RWPE1 (cell line): ENCODE measurements around the gene ANKRD33.

Experiments
- CTCF ChIA-PET: fragments of 350-600 bp; sonication (Branson Sonifier 250); formaldehyde crosslinking; extraction: SDS; loops from one replicate; lab custom pipeline; 2021; lab: Yijun Ruan, JAX
- POLR2A ChIA-PET: fragments of 400-600 bp; formaldehyde crosslinking; extraction: SDS; loops from one replicate; lab custom pipeline; 2020; ENCODE audit warnings: antibody characterized with exemption; ENCODE audit not compliant: low non-redundant PET; lab: Yijun Ruan, JAX
- DNase-seq: peaks from one replicate; pipeline ENCODE4 v3.0.0; 2012; ENCODE audit warnings: low spot score
- H3K27ac ChIP-seq: fragments of 450-650 bp; 2 replicates; pipeline ENCODE4 v1.5.1; 2017
- TF ChIP-seq, protein P1 (sequence below): fragments of 450-650 bp; conservative IDR thresholded peaks from 2 replicates; pipeline ENCODE4 v1.5.1; 2017; ENCODE audit warnings: low read depth, mild to moderate bottlenecking

The ANKRD33 gene

DNA sequence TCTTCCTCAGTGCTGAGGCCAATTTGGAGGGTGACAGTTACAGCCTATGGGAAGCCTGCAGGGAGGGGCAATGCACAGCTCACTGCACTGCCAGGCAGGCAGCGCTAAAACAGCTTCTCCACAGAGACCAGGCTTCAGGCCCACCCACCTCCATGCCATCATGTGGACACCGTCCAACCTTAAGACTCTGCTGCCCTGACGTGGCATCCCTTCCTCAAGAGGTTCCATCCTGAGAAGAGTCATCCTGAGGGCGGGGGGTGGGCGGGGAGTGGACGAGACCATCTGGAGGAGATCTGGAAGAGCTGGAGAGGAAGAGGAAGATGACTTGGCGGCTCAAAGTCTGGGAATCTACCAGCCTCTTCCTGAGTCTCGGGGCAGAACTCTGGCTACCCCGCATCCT is 11.0 kb downstream of the ANKRD33 start:
- no peak for DNase-seq
- TF ChIP-seq, protein P1, sequence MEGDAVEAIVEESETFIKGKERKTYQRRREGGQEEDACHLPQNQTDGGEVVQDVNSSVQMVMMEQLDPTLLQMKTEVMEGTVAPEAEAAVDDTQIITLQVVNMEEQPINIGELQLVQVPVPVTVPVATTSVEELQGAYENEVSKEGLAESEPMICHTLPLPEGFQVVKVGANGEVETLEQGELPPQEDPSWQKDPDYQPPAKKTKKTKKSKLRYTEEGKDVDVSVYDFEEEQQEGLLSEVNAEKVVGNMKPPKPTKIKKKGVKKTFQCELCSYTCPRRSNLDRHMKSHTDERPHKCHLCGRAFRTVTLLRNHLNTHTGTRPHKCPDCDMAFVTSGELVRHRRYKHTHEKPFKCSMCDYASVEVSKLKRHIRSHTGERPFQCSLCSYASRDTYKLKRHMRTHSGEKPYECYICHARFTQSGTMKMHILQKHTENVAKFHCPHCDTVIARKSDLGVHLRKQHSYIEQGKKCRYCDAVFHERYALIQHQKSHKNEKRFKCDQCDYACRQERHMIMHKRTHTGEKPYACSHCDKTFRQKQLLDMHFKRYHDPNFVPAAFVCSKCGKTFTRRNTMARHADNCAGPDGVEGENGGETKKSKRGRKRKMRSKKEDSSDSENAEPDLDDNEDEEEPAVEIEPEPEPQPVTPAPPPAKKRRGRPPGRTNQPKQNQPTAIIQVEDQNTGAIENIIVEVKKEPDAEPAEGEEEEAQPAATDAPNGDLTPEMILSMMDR, result no peak
- POLR2A ChIA-PET, result no interaction called here
- H3K27ac ChIP-seq, result no peak overlapping the region
- CTCF ChIA-PET, result interaction anchor here (0.6 kb wide), 1 partner anchor 14 kb away, joined by 3 read pairs; no protein-coding TSS in a partner anchor

DNA sequence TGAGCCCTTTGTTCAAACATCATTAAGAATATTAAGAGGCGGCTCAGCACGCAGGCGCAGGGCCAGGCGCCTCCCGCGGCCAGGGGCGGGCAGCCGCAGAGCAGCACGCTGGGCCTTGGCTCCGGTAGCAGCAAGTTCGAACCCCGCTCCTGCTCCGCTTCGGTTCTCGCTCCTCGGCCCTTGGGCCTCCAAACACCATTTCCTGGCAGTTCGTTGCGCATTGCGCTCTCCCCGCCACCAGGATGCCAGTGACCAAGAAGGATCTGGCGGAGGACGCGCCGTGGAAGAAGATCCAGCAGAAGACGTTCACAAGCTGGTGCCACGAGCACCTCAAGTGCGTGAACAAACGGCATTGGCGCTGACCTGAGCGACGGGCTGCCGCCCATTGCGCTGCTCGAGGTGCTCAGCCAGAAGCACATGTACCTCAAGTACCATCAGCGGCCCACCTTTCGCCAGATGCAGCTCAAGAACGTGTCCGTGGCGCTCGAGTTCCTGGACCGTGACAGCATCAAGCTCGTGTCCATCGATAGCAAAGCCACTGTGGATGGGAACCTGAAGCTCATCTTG is 12.5 kb downstream of the ANKRD33 start:
- CTCF ChIA-PET, result interaction anchor here (0.6 kb wide), 1 partner anchor 11 kb away, joined by 4 read pairs; no protein-coding TSS in a partner anchor
- no peak for DNase-seq
- TF ChIP-seq, protein P1, result no peak
- no peak overlapping the region for H3K27ac ChIP-seq
- POLR2A ChIA-PET, result no interaction called here

DNA sequence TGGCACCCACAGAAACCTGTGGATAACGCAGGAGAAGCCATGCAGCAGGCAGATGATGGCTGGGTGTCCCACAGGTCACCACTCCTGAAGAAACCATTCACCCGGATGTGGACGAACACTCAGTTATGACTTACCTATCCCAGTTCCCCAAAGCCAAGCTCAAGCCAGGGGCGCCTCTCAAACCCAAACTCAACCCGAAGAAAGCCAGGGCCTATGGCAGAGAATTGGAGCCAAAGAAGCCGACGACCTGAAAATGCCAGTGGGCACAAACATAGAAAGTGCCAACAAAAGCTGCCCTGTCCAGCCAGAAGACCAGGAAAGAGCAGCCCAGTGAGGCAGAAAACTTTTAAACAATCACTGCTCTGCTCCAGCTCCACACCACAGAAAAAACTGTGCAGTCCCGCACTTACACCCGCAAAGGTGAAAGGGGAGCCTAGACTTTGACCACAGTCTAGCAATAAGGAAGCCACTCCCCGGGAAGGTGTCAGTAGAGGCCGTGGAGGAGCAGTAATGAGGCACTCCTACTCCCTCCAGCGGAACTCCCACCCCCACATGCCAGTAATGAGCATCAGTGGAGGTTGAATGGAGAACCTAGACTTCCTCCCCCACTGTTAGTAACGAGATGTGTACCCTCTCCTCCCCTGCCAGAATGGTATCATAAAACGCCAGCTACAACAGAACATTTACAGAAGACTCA is 13.4 kb downstream of the ANKRD33 start:
- ChIA-PET CTCF (interaction anchor here (0.6 to 0.7 kb wide), 2 partner anchors 12 to 76 kb away, joined by 3 to 4 read pairs; no protein-coding TSS in a partner anchor), POLR2A (no interaction called here)
- no peak overlapping the region for H3K27ac ChIP-seq
- TF ChIP-seq, protein P1, result no peak
- no peak for DNase-seq

DNA sequence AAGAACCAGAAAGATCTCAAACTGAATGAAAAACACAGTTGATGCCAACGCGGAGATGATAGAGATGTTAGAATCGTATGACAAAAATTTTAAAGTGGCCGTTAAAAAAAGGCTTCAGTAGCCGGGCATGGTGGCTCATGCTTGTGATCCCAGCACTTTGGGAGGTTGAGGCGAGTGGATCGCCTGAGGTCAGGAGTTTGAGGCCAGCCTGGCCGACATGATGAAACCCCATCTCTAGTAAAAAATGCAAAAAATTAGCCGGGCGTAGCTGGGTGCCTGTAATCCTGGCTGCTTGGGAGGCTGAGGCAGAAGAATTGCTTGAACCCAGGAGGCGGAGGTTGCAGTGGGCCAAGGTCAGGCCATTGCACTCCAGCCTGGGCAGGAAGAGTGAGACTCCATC is 14.0 kb downstream of the ANKRD33 start:
- DNase-seq, result no peak
- H3K27ac ChIP-seq, result no peak overlapping the region
- ChIA-PET CTCF (interaction anchor here (0.7 kb wide), 1 partner anchor 75 kb away, joined by 3 read pairs; no protein-coding TSS in a partner anchor), POLR2A (no interaction called here)
- TF ChIP-seq, protein P1, result no peak

DNA sequence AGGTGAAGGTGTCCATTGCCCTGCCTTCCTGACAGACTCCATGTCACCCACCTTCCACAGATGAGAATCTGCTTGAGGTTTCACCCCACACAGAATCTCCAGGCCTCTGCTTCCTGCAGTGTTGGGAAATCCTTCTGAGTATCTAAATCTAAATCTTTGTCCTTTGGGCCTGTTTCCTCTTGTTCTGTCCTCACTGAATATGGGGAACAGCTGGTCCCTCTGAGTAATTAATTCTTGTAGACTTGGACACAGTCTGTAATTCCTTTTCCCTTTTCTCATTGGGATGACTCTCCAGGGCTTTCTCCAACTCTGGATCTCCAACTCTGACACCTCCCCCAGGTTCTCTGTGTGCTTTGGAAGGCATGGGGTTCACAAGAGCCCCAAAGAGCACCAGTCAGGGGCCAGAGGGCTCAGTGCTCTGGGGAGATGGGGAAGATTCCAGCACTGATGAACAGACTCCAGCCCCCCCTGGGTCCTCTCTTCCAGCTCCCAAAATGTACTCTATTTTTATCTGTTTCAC is 17.1 kb downstream of the ANKRD33 start:
- ChIA-PET POLR2A (no interaction called here), CTCF (no interaction called here)
- H3K27ac ChIP-seq, result peak overlapping the region; percentile 36; the same call in 1 of the 2 replicates
- TF ChIP-seq, protein P1, result no peak
- no peak for DNase-seq

DNA sequence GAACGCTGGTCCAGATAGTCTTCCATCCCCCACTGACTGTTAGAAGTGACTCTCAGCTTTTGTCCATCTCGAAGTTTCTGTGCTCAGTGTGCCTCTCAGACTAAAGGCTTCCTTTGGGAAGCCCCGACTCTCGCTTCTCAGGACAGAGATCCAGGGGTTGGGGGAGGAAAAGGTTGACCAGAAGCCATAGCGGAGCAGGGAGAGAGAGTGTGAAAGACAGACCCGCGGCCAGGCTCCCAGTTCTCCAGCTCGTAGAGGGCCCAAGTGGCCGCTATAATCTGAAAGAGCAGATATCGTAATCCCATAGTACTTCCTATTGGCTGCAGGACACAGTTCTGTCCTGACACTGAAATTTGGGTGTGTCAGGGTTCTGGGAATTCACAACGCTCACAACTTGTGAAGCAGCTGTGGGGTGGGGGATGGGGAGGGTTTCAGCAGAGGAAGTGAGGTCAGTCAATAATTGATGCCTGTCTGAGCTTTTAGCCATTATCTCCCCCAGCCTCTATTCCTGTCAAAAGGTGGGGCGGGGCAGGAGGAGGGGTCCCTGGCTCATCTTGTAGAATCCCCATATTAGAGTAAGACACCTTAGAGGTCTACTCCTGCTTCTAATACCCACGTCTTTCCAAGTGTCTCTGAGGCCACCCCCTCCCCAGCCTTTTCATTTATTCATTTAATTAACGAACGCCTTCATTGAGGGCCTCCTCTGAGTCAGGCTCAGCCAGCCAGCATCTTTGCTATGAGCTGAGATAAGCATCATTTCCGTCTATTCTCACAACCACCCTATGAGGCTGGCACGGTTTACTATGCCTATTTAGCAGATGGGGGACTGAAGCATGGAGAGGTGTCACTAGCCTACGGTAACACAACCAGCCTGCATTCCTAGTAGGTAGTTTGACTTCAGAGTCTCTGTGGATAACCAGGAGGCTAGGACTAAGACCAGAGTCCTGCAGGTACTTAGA is 17.8 kb downstream of the ANKRD33 start:
- peak overlapping the region; percentile 36; the same call in 1 of the 2 replicates for H3K27ac ChIP-seq
- CTCF ChIA-PET, result no interaction called here
- POLR2A ChIA-PET, result no interaction called here
- TF ChIP-seq, protein P1, result no peak
- no peak for DNase-seq
